SK-N-MC (cell line): ENCODE data around the gene IL22.

Experiments used
- EZH2 ChIP-seq: fragments of 200-600 bp; sonication (generic); IDR thresholded peaks from one replicate; pipeline ENCODE4 v1.6.1; 2017; ENCODE audit warnings: antibody characterized with exemption
- POLR2AphosphoS5 ChIP-seq: IDR thresholded peaks from 2 replicates; pipeline ENCODE4 v1.6.1; 2012; ENCODE audit warnings: mild to moderate bottlenecking, low read depth, low read length, borderline replicate concordance

DNA sequence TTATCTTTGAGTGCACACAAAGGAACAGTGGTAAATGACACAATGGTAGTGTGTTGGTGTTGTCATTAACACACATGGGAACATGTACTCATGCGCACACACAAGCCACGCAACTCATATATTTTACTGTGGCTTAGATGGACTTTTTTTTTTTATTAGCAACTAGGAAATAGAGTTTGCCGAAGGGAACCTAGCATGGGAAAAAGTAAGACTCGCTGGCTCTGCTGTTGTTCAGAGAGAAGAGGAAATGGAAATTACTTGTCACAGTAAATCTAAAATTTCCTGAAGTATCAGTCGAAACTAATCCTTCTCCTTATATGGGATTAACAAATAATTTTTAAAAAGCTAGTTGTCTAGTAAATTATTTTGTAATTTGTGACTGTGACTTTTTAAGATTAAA lies 33.7 kb upstream of the IL22 start:
- TF ChIP-seq EZH2 (no peak), POLR2AphosphoS5 (no peak)
